SU-DHL-6 (cell line): ENCODE measurements around the gene SLCO4A1.

Experiments used
- EZH2phosphoT487 ChIP-seq: fragments of 200-600 bp; sonication (generic), shearing (Covaris generic); conservative IDR thresholded peaks from 2 replicates; pipeline ENCODE4 v1.6.1; 2018; ENCODE audit warnings: mild to moderate bottlenecking, antibody characterized with exemption, low read length, moderate library complexity, mixed read lengths
- TF ChIP-seq, protein P1 (sequence below): fragments of 200-600 bp; sonication (generic); IDR thresholded peaks from one replicate; pipeline ENCODE4 v1.5.1; 2017; ENCODE audit warnings: antibody characterized with exemption, mild to moderate bottlenecking, low read length, moderate library complexity; ENCODE audit not compliant: insufficient read depth, poor library complexity, severe bottlenecking

DNA sequence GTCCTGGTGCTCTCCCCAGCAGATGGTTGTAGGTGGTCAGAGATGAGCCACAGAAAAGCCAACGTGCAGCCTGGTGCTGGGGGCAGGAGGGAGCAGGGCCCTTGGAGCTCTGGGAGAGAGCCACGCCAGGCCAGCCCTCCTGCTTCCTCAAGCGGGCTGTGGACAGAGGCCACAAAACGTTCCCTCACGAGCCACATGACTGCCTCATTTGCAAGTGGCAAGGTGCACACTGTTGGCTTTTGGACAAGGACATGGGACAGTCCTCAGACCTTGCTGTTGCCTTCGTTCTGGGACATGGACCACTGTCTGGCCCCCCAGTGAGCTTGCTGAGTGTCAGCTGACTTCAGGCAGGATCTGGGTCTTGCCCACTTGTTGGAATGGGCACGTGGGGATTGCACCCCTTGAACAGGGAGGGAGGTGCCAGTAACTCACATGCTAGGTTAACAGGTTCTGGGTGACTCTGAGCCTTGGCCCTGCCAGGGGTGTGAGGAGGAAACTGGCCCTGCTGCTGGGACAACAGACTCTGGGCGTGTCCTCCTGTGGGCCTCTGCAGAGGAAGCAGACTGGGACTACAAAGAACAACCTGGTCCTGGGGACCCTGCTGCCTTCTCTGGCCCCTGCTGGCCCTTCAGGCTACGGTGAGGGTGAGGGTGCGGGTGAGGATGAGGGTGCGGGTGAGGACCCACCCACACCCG lies 2.6 kb downstream of the SLCO4A1 start:
- TF ChIP-seq, protein P1, sequence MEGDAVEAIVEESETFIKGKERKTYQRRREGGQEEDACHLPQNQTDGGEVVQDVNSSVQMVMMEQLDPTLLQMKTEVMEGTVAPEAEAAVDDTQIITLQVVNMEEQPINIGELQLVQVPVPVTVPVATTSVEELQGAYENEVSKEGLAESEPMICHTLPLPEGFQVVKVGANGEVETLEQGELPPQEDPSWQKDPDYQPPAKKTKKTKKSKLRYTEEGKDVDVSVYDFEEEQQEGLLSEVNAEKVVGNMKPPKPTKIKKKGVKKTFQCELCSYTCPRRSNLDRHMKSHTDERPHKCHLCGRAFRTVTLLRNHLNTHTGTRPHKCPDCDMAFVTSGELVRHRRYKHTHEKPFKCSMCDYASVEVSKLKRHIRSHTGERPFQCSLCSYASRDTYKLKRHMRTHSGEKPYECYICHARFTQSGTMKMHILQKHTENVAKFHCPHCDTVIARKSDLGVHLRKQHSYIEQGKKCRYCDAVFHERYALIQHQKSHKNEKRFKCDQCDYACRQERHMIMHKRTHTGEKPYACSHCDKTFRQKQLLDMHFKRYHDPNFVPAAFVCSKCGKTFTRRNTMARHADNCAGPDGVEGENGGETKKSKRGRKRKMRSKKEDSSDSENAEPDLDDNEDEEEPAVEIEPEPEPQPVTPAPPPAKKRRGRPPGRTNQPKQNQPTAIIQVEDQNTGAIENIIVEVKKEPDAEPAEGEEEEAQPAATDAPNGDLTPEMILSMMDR = no peak
- no peak for TF ChIP-seq EZH2phosphoT487
